Measurements from ENCODE around the gene BTBD19. TPM values are rescaled to one million over a fixed set of nuclear protein-coding genes. Genes with fewer than 3 reads are reported as not detected.

Gene BTBD19, protein sequence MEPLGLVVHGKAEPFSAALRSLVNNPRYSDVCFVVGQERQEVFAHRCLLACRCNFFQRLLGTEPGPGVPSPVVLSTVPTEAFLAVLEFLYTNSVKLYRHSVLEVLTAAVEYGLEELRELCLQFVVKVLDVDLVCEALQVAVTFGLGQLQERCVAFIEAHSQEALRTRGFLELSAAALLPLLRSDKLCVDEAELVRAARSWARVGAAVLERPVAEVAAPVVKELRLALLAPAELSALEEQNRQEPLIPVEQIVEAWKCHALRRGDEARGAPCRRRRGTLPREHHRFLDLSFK
- polyA plus RNA-seq: not detected in 2 replicates

DNA sequence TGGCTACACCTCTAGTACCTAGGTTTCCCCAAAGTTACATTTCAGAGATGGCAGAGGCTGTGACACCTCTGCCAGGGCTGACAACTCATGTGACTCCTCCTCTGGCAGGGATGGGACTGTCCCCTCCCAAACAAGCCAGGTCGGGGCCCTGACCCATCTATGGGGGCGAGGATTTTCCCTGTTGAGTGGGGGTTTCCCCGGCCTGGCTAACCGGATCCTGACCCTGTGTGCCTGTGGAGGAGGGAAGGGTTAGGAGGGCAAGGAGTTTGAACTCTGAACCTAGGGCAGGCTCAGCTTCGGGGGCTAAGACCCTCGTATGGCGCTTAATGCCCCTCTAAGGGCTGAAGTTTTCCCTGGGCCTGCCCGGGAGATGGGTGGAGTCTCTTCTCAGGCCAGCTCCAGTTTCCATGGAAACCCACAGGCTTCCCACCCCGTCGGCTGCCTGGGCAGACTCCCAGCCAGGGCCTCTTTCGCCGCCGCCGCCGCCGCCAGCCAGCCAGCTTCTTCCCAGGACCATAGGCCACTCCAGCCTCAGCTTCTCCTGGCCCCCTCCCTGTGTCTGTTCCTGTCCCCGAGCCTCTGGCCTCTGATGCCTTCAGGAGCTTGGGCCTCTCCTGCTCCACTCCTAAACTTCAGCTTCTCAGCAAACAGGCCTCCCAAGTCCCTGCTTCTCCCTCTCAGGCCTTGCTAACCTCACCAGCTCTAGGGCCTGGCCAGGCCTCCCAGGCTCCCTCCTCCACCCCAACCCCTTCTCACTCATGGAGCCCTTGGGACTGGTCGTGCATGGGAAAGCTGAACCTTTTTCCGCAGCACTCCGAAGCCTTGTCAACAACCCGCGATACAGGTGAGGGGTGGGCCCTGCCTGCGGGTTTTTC is at the start of gene BTBD19:
Gene BTBD19 (plus strand): TSS at position 461 of the 875 bp plus-strand sequence. CDS start 298 bp downstream, at position 759.

DNA sequence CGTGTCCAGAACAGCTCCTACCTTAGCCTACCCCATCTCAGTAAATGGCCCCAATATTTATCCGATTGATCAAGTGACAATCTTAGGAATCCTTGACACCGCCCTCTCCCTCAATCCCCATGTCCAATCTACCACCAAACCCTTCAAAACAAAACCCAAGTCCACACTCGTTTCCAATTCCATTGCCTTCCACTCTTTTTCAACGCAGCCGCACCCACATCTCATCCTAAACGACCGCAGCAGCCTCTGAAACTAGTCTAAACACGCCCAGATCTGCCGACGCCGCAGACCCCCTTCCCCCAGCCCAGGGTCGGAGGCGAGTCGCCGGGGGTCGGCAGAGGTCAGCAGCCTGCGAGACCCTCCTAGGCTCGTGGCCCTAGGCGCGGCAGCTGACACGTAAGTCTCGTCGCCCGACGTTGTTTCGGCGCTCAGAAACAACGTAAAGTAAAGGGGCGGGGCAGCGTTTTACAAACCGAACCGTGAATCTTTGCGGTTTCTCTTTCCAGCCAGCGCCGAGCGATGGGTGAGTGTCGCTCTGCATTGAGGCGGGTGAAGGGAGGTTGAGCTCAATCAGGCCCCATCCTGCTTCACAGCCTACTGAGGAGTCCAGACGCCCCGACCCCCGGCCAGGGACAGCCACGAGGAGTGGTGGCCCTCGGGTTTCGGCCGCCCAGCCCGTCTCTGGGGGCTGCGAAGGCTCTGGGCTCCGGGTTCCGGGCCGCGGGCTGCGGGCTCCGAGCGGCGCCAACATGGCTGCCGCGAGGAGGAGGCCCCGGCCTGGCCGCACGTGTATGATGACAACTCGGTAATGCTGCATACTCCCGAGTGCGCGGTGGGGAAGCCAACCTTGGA is 33.0 kb upstream of the BTBD19 start, which contains the start of gene RPS8:
Gene RPS8 (plus strand): TSS at position 463 of the 852 bp plus-strand sequence. CDS start 57 bp downstream, at position 520.

DNA sequence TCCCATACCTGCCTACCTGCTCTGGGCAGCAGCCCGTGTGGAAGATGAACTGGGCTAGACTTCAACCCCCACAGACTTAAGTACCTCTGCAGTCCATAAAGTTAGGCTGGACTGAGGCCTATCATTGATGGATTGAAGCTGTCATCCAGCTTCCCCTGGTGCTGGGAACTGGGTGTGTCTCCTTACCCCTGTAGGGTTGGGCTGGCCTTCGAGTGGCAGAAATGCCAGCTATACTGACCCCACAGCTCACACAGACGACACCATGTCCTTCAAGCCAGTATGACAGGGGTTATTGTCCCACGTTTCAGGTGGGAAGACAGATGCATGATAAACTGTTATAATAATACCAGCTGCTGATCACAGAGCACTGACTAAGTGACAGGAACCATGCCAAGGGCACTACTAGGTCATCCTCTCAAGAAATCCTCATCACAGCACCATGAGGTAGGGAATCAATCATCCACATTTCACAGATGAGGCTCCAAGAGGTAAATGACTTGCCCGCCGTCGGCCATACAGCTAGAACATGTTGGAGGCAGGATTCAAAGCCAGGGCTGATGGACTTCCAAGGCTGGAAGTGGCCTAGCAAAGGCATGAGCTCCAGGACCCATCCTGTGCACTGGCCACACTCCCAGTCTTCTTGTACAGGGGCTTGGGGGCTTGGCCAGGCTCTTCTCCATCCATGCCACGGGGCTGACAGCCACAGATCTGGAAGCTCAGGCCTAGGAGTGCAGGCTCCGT is 20.0 kb upstream of the BTBD19 start, which contains the start of gene BEST4:
Gene BEST4 (minus strand): TSS at position 51 of the 741 bp plus-strand sequence. CDS start 465 bp downstream, outside the sequence.

DNA sequence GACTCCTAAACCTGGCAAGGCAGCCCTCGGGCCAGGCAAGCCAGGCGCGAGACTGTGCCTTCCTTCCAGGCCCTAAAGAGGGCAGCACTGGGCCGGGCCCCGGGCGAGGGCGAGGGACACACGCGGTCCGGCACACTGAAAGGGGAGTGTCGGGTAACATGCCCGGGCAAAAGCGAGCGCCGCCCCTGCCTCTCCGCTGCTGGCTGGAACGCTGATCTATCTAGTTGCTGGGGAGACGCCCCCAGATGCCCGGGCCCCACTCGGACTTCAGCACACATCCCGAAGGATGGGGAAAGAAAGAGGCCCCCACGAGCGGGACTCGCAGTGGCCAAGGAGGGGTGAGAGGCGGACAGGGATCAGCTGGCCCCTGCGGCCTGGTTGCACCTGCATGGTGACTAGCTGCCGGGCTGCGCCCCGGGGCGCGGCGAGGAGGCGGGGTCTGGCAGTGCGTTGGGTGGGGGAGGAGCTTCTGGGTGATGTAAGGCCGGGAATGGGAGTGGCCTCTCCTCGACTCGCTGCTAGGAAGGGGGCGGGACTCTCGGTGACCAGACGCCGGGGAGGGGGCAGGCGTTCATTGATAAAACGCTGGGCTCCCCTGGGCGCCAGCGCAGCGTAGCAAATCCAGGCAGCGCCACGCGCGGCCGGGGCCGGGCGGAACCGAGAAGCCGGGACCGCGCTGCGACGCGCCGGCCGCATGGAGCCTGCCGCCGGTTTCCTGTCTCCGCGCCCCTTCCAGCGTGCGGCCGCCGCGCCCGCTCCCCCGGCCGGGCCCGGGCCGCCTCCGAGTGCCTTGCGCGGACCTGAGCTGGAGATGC is 8.3 kb upstream of the BTBD19 start, which contains the start of gene PLK3:
Gene PLK3 (plus strand): TSS at position 608 of the 815 bp plus-strand sequence. CDS start 87 bp downstream, at position 695.

DNA sequence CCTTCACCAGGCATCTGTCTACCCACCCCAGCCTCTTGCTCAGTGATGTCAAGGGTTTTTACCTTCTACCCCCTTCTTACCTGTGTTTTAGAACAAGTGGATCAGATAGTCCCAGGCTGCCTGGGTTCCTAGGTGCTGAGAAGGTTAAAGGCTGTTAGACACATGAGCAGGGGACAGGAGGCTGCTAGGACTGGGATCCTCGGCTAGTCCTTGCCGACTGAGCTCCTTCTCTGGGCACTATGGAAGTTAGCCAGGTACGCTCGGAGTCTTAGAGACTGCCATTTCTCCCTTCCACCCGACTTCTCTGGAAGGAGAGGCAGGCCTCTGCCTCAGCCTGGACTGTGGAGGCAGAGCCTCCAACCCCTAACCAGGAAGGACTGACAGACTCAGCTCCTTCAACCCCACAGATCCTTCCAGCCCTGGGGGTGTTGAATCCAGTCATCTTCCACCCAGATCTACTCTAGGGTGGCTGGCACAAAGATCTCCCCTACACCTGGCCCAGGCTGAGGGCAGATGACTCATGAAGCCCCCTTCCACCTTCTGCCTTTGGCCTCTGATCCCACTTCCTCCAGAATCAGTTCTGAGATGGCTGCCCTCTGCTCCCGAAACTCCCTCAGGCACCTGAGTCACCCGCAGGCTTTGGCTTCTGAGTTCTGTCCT is 1.5 kb upstream of the BTBD19 start, which contains the start of gene DYNLT4:
Gene DYNLT4 (minus strand): TSS at position 648 of the 660 bp plus-strand sequence. CDS start 683 bp downstream, outside the sequence.

DNA sequence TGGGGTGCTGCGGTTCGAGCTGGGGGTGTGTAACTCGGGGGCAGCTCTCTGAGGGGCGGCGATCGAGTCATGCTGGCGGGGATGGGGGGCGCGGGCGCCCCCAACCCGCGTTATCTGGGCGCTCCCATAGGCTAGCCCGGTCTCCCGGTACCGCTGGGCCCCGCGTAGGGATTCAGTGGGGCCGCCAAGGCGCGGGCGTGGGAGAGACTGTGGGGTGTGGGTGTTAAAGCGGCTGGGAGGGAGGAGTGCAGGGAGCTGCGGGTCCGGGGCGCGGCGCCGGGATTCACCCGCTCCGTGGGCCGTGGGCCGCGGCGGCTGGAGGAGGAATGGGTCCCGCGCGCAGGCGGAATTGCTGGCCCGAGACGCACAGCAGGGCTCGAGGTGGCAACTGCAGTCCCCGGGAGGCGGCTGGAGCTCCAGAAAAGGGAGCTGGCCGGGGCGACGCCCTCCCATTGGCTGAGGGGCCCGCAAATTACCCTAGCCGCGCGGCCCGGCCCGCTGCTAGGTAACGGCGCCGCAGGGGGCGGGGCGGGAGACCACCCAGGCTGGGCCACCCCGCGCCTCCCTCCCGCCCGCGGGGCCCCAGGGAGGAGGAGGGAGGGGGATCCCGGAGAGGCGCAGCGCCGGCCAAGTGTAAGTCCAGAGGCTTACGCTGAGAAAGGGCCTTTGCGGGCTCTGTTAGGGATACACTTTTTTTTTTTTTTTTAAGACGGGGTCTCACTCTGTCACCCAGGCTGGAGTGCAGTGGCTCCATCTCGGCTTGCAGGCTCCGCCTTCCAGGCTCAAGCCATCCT is 34.7 kb downstream of the BTBD19 start, which contains the start of gene PTCH2:
Gene PTCH2 (minus strand): TSS at position 392 of the 794 bp plus-strand sequence. CDS start 321 bp downstream, at position 71.

Other genes with a start within 250 kb of the BTBD19 start
- 5.8 and 6.1 TPM in 2 replicates for gene TMEM53, start 134.0 kb upstream of the BTBD19 start, polyA plus RNA-seq
- gene ARMH1, start 133.8 kb upstream of the BTBD19 start, polyA plus RNA-seq: 3.7 TPM in 1 of 2 replicates, not detected in the other
- not detected in 2 replicates for gene RNU5D-1, start 77.4 kb upstream of the BTBD19 start, polyA plus RNA-seq
- gene KIF2C, start 68.7 kb upstream of the BTBD19 start, polyA plus RNA-seq: not detected in 2 replicates
- 456 and 523 TPM in 2 replicates for gene RPS8, start 33.0 kb upstream of the BTBD19 start, polyA plus RNA-seq
- 0.15 TPM in 1 of 2 replicates, not detected in the other for gene BEST4, start 20.4 kb upstream of the BTBD19 start, polyA plus RNA-seq
- gene PLK3, start 8.1 kb upstream of the BTBD19 start, polyA plus RNA-seq: 3.9 TPM in 1 of 2 replicates, not detected in the other
- gene DYNLT4, start 1.2 kb upstream of the BTBD19 start, polyA plus RNA-seq: not detected in 2 replicates
- 0.46 and 0.76 TPM in 2 replicates for gene PTCH2, start 34.7 kb downstream of the BTBD19 start, polyA plus RNA-seq
- 98.8 and 102 TPM in 2 replicates for gene EIF2B3, start 178.1 kb downstream of the BTBD19 start, polyA plus RNA-seq
- 9.3 and 10.9 TPM in 2 replicates for gene HECTD3, start 202.8 kb downstream of the BTBD19 start, polyA plus RNA-seq
- gene UROD, start 203.7 kb downstream of the BTBD19 start, polyA plus RNA-seq: 58.9 and 65.3 TPM in 2 replicates